Stomach (tissue), 9 donors: ENCODE measurements around the gene GSG1L2. TPM values are rescaled to one million over a fixed set of nuclear protein-coding genes. Genes with fewer than 3 reads are reported as not detected.

Experiments used
- DNase-seq, 2 donors: peaks; one replicate each; pipeline versions ENCODE4 v3.0.0 to v3.0.0-alpha.2; 2013 to 2019
- H3K27ac ChIP-seq, 5 donors: fragments of 200-600 bp in 4 of 5; sonication (generic) in 4 of 5; one replicate each; pipeline ENCODE4 v1.5.1; 2013 to 2019; ENCODE audit warnings: mild to moderate bottlenecking in 1 of 5, moderate library complexity in 1 of 5
- H3K27me3 ChIP-seq, 3 donors: fragments of 200-600 bp; sonication (generic); one replicate each; pipeline ENCODE4 v1.5.1; 2017 to 2019; ENCODE audit warnings: mixed run types in 1 of 3
- H3K36me3 ChIP-seq, 4 donors: fragments of 200-600 bp; sonication (generic); 1 replicate in 3 of 4; 2 replicates in 1 of 4; pipeline ENCODE4 v1.5.1; 2016 to 2019
- H3K4me1 ChIP-seq, 4 donors: fragments of 200-600 bp; sonication (generic); one replicate each; pipeline ENCODE4 v1.5.1; 2016 to 2019
- H3K4me3 ChIP-seq, 4 donors: fragments of 200-600 bp; sonication (generic) in 3 of 4; one replicate each; pipeline ENCODE4 v1.5.1; 2016 to 2019; ENCODE audit warnings: mild to moderate bottlenecking in 1 of 4
- H3K9me3 ChIP-seq, 4 donors: fragments of 200-600 bp; sonication (generic); one replicate each; pipeline ENCODE4 v1.5.1; 2016 to 2019
- CTCF ChIP-seq, 7 experiments: fragments of 450-650 bp in 4 of 7; fragments of 200-600 bp in 3 of 7; sonication (generic) in 3 of 7; IDR thresholded peaks; one replicate each; pipeline ENCODE4 v1.5.1; 2016 to 2019; ENCODE audit warnings: antibody characterized with exemption in 7 of 7, control low read depth in 2 of 7, mild to moderate bottlenecking in 1 of 7
- EP300 ChIP-seq: sonication (generic); formaldehyde crosslinking; IDR thresholded peaks from one replicate; pipeline ENCODE4 v1.6.1; 2017; ENCODE audit warnings: antibody characterized with exemption
- POLR2A ChIP-seq, 4 donors: fragments of 450-650 bp; IDR thresholded peaks; one replicate each; pipeline ENCODE4 v1.6.1; 2016; ENCODE audit warnings: antibody characterized with exemption in 4 of 4, control low read depth in 2 of 4, mild to moderate bottlenecking in 1 of 4, moderate library complexity in 1 of 4
- POLR2AphosphoS5 ChIP-seq, 3 donors: sonication (generic); formaldehyde crosslinking; IDR thresholded peaks; one replicate each; pipeline ENCODE4 v1.6.1; 2016; ENCODE audit warnings: antibody characterized with exemption in 3 of 3
- WGBS, 5 donors: extraction: QIAGEN DNeasy Blood & Tissue Kit in 3 of 5; methylation state at CpG; one replicate each; pipeline versions ENCODE4 v1.1.5 to v1.1.7; 2013 to 2018; 5-methylcytosine and 5-hydroxymethylcytosine counted together
- intact Hi-C: fragments of 100-400 bp; cut with DNase I; formaldehyde crosslinking; loops from one replicate; pipeline ENCODE4 v1.15.1; 2023; ENCODE audit warnings: low total_unique reads
- polyA plus RNA-seq, 3 donors: library from polyadenylated mRNA; stranded (reverse); fragments of 200-250 nt; gene quantifications; one replicate each; pipeline ENCODE4 v1.2.3, GENCODE V29; 2013
- total RNA-seq, 5 donors: library from RNA; depleted of rRNA; stranded (reverse); fragments of >200 nt; gene quantifications; one replicate each; pipeline versions ENCODE4 v1.1.0 to v1.2.3, GENCODE V29; 2014 to 2016
- donor health status: healthy with polysubstance abuse.
- donor health status: Bipolar disorder and iron deficiency.
- donor health status: healthy.

The GSG1L2 gene
- total and polyA plus RNA-seq, 8 donors, result not detected

DNA sequence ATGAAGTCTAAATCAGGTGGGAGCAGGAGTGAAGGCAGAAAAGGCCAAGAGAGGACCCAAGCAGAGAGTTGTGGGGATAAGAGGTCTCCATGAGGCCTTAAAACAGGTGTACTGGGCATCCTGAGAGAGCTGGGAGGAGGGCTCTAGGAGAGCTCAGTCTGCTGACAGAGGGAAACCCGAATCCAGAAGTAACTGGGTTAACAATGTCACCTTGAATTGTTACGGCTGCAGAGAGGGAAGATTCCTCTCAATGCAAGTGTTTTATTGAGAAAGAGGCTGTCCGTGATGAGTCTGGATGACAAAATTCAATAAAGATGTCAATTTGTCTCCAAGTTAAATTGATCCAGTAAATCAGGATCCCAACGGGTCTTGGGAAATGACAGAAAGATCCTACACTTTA is 38.8 kb downstream of the GSG1L2 start:
- TF ChIP-seq POLR2A (IDR thresholded peaks at IDR 0.05) (no peak), CTCF (IDR thresholded peaks at IDR 0.05) (no peak), POLR2AphosphoS5 (IDR thresholded peaks at IDR 0.05) (no peak), EP300 (no peak)
- DNase-seq, result no peak
- intact Hi-C loops, result no loop called here
- Histone ChIP-seq H3K27ac (no peak overlapping the region), H3K27me3 (peaks cover 0 to 14% (median 0%) of the 10 kb centered on the region in 3 donors), H3K4me1 (no peaks in the 10 kb centered on the region), H3K4me3 (no peak overlapping the region), H3K9me3 (no peaks in the 10 kb centered on the region), H3K36me3 (no peaks in the 10 kb centered on the region)
- 64 to 80% (median 76%) methylated on average over 4 of the region's 4 CpGs for WGBS, 5 donors

GRCh38 chr17:9780552-9780951 is 41.3 kb downstream of the GSG1L2 start:
- Histone ChIP-seq H3K27ac (no peak overlapping the region), H3K27me3 (peaks cover 0 to 20% (median 0%) of the 10 kb centered on the region in 3 donors), H3K4me3 (no peak overlapping the region), H3K36me3 (no peaks in the 10 kb centered on the region), H3K9me3 (no peaks in the 10 kb centered on the region), H3K4me1 (no peaks in the 10 kb centered on the region)
- 80 to 89% (median 86%) methylated on average over 3 of the region's 3 CpGs for WGBS, 5 donors
- intact Hi-C loops, result no loop called here
- no peak for DNase-seq
- no peak for TF ChIP-seq EP300

GRCh38 chr17:9776911-9777310 is 45.0 kb downstream of the GSG1L2 start:
- Histone ChIP-seq H3K9me3 (no peaks in the 10 kb centered on the region), H3K27ac (no peak overlapping the region), H3K36me3 (no peaks in the 10 kb centered on the region), H3K27me3 (peaks cover 0 to 12% (median 0%) of the 10 kb centered on the region in 3 donors), H3K4me1 (no peaks in the 10 kb centered on the region), H3K4me3 (no peak overlapping the region)
- TF ChIP-seq POLR2A (IDR thresholded peaks at IDR 0.05) (no peak), EP300 (no peak), CTCF (IDR thresholded peaks at IDR 0.05) (no peak), POLR2AphosphoS5 (IDR thresholded peaks at IDR 0.05) (no peak)
- no peak for DNase-seq
- intact Hi-C loops, result no loop called here
- 86 to 95% (median 89%) methylated on average over 9 of the region's 9 CpGs for WGBS, 5 donors

- H3K4me1 ChIP-seq, result no peaks in the 10 kb centered on the region
Measured at GRCh38 chr17:9772658-9773057, 49.2 kb downstream of the GSG1L2 start.

More at GRCh38 chr17:9772658-9773057, 49.2 kb downstream of the GSG1L2 start:
- H3K9me3 ChIP-seq, result no peaks in the 10 kb centered on the region
- WGBS, 5 donors, result 76 to 87% (median 82%) methylated on average over 14 to 19 of the region's 19 CpGs
- no peak for DNase-seq
- TF ChIP-seq CTCF (IDR thresholded peaks at IDR 0.05) (no peak), POLR2A (IDR thresholded peaks at IDR 0.05) (no peak), POLR2AphosphoS5 (IDR thresholded peaks at IDR 0.05) (no peak), EP300 (no peak)
- peaks cover 0 to 27% (median 0%) of the 10 kb centered on the region in 3 donors for H3K27me3 ChIP-seq
- intact Hi-C loops, result no loop called here
- no peak overlapping the region for H3K27ac ChIP-seq
- H3K36me3 ChIP-seq, result no peaks in the 10 kb centered on the region
- H3K4me3 ChIP-seq, result no peak overlapping the region
